Activated CD8-positive, alpha-beta memory T cell treated with anti-CD3 and anti-CD28 coated beads, Interleukin-2, amount 50 U/mL, for 24 hours (primary cell): ENCODE data around the gene GPR143.

ENCODE experiments used
- DNase-seq: peaks from one replicate; pipeline ENCODE4 v3.0.0-alpha.2; 2020; ENCODE audit errors: extremely low read depth

Gene GPR143

DNA sequence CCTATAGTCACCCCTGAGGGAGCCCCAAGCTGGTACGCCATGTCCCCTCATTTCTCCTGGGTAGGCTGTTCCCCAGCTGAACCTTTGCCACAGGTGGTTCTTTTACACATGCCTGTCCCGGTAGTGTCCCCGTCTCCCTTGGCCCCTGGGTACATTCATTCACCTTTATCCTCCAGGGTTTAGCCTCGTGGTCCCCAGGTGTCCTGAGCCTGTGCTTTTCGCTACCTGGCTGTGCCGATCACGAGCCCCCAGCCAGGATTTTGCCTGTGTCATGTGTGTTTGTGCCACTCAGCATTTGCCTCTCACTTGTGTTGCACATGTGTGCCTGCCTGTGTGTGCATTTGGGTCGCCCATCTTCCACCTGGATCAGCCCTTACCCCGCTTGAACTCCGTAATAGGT is 57.6 kb downstream of the GPR143 start:
- no peak for DNase-seq

DNA sequence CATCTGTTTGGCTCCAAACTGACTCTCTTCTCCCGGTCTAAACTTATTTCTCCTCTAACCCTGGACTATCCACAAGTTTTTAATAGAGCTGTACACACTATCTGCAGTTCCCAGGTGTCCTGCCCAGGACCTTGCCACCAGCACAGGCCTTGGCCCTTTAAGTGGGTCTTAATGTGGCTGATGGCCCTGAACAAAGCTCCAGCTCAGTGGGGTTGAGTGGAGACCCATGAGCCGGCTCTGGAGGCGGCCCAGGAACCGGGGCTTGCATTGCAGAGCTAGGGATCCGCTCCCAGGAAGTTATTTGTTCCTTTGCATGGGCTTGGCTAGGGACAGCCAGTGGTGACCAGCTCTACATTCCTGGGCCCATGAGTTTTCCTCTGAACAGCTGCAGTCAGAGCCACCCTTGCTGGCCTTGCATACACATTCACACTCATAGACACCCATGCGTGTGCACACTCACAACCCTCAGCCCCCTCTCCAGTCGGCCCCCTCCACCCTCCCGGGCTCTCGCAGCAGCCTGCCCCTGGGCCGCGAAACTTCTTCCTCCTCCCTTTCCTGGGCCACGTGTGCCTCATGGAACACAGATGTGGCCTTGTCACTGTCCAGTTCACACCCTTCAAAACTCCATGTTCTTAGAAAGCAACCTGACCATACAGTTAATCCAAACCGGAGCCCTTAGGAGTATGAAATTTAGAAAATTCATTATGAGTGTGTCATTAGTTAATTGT is 58.2 kb downstream of the GPR143 start:
- no peak for DNase-seq

DNA sequence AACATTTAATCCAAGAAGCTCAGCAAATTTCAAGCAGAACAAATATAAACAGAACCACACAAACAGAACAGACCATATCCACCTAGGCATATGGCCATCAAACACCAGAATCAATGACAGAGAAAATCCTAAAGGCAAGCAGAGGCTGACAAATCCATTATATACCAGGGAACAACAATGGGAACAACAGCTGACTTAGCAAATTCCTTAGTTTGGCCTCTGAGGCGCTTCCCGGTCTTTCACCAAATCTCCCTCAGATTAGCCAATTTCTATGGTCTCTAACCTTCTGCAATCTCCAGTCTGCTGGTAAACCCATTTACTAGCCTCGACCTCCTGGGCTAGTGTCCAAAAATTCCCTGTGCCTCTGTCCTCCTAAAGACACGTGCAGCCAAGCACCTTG is 59.2 kb downstream of the GPR143 start:
- DNase-seq = no peak

DNA sequence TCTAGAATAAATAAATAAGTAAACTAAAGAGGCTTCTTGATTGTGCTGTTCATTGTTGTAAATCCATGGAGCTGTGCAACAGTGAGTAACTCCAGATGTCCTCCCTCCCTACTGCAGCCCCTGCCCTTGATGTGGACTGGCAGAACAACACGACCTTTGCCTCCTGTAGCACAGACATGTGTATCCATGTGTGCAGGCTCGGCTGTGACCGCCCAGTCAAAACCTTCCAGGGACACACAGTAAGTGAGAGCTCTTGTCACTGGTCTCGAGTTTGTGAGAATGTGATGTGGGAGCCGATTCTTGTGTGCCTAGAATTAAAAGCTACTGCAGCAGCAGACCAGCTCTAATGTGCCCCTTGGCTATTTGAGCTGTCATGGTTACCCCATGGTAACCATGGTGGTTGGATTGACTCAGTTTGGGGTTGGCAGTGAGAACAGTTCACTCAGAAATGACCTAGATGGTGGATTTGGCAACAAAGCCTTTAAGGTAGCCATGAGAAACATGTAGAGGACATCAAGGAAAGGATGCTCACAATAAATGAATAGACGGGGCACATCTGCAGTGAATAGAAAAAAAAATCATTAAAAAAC is 60.7 kb downstream of the GPR143 start:
- DNase-seq = no peak

DNA sequence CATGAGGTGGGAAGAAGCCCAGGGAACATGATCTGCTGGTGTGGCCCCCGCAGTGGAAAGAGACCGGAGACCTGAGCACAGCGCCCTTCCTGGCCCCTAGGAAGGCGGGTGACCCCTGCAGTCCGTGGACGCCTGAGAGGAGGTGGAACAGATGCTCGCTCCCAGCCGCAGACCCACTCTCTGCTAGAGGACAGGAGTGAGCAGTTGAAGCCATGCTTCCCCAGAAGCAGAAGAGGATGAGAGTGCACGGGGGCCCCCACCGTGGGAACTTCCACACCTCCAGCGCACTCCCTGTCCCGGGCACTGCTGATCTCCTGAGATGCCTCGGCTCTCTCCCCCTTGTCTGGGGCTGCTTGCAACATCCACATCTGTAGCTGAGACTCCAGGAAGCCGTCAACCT is 62.2 kb downstream of the GPR143 start:
- DNase-seq = no peak

GRCh38 chrX:9701790-9702189 is 63.9 kb downstream of the GPR143 start:
- no peak for DNase-seq

DNA sequence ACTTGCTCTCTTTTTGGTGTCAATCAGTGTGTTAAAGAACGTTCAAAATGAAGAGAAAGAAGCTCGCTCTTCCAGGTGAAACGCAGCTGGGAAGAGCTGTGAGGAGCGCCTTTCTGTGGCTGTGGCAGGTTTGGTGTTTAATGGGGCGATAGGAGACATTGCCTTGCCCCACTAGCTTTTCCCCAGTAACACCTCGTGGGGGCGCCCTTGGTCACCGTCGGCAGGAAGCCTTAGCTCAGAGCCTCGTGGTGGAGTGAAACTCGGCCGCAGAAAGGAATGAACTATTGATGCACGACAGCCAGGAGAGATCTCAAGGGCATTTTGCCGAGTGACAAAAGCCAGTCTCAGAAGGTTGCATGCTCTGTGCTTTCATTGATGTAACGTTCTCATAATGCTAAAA is 65.1 kb downstream of the GPR143 start:
- DNase-seq = no peak

- DNase-seq = no peak
These were observed 67.1 kb downstream of the GPR143 start for GRCh38 chrX:9698576-9698975.

DNA sequence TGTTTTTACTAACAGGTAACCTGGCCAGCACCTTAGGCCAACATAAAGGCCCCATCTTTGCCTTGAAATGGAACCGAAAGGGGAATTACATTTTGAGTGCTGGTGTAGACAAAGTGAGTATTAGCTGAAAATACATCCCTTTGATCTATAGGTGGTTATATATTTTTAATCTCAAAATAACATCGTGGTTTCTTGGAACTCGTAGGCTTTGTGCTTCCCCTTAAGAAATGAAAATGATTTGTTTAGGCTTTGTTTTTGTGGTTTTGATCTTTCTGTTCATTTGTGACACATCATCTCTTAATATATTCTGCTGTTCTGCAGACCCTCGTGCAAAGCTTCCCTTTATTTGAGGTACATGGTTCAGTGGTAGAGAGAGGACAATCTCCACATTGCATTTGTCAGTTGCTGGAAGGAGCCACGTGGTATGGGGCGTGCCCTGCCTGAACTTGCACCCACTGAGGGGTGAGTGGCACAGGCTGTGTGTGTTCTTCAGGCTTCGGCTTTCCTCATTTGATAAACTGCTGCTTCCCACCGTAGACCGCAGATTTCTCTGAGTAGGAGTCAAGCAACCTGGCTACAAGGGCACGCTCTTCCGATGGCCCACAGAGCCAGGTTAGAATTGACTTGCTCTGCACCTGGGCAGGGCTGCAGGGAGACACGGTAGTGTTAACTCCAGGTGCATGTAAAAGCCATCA is 72.2 kb downstream of the GPR143 start:
- DNase-seq = no peak

GRCh38 chrX:9690046-9690445 is 75.6 kb downstream of the GPR143 start:
- DNase-seq = no peak

DNA sequence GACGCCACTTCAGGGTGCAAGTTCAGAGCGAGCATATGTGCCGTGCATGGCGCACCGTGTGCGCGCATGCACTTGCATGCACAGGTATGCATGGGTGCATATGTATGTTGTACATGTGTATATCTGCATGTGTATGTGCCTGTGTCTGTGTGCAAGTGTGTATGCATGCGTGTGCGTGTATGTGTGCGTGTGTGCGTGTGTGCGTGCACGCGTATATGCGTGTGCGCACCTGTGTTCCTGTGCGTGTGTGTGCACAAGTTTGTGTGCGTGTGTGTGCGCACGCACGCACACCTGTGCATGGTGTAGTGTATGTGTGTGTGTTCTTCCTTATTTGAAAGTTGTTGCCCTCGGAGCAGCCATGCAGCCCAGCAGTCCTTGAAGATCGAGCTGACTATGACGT is 76.8 kb downstream of the GPR143 start:
- DNase-seq = no peak

GRCh38 chrX:9687899-9688298 is 77.7 kb downstream of the GPR143 start:
- DNase-seq = no peak

- no peak for DNase-seq
These were observed 82.3 kb downstream of the GPR143 start for GRCh38 chrX:9683350-9683749.

- no peak for DNase-seq
These were observed 82.8 kb downstream of the GPR143 start for GRCh38 chrX:9682861-9683260.

DNA sequence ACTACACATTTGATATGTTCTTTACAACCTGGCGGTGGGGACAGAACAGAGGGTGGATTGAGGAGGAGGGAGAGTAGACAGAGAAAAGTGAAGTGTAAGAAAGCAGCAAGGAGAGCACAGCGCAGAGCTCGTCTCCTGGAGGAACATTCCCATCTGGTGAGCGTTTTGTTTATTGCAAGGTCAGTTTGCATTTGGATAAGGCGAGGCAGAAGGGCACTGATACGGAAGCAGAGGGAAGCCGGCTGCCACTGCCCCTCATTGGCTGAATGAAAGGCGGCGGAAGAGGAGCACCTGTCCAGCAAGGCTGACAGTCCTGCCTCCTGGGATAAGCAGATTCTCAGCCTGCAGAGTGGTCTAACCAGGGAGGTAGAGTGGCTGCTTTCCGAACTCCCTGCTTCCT is 83.2 kb downstream of the GPR143 start:
- no peak for DNase-seq

GRCh38 chrX:9681422-9681821 is 84.2 kb downstream of the GPR143 start:
- DNase-seq = no peak

- DNase-seq = no peak
These were observed 84.6 kb downstream of the GPR143 start for GRCh38 chrX:9681011-9681410.

DNA sequence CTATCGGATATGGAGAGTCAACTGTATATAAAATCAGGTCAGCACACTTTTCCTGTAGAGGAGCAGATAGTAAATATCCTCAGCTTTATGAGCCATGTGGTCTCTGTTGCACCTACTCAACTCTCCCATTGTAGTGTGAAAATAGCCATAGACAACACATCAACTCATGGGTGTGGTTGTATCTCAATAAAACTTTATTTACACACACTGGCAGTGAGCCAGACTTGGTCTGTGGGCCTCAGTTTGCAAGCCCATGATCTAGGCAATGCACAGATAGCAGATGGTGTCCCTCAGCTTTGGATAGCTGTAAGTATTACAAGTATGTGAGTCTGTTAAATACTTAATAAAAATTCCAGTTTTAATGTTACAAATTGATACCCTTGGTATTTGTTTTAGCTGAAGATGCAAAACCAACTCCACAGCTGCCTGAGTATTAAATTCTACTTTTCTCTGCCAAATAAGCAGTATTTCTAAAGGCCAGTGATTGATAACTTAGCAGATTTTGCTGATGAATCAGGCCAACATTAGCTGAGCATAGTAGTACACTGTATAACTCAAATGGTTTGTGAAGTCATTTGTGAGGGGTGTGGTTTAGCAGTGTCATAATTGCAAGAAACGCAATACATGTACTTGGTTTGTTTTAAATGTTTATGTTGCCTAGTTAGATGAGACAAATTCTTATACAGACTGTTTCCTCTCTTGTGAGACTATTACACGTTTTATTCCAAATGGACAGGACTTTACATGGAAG is 87.3 kb downstream of the GPR143 start:
- DNase-seq = no peak

DNA sequence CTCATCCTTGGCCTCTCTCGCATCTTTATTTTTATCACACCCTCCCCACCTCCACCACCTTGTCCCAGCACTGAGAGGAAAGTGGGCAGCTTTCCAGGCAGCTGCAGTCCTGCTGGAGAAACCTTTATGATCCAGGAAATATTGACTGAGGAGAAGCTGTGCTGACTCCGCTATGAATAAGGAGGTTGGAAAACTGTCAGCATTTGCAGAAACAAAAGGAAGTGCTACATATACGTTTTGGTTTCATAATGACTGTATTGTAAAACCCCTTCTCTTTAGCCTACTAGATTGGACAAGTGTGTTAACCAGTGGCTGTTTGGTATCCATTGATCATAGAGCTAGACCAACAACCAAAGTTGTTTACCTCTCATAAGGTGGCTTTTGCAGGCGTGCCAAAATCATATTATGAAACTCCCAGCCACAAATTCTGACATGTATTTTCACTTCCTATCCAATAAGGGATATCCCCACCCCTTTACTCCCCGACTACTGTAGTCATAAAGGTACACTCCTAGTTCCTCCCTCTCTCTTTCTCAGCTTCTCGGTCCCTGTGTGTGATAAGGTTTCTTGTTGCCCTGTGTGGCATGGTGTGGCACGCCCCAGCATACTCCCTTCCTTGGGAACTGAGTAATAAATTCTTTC is 88.4 kb downstream of the GPR143 start:
- DNase-seq = peak; percentile 0

GRCh38 chrX:9676738-9677097 is 88.9 kb downstream of the GPR143 start:
- DNase-seq = no peak

GRCh38 chrX:9676306-9676705 is 89.3 kb downstream of the GPR143 start:
- no peak for DNase-seq
